HG02885 (cell line): Measurements from ENCODE around the gene ATP6V0B.

Experiments used
- ATAC-seq: cut with Tn5 transposase; IDR thresholded peaks from one replicate; pipeline ENCODE4 v1.9.1; 2021; ENCODE audit warnings: mild to moderate bottlenecking; ENCODE audit not compliant: unreplicated experiment, poor library complexity

Gene ATP6V0B

DNA sequence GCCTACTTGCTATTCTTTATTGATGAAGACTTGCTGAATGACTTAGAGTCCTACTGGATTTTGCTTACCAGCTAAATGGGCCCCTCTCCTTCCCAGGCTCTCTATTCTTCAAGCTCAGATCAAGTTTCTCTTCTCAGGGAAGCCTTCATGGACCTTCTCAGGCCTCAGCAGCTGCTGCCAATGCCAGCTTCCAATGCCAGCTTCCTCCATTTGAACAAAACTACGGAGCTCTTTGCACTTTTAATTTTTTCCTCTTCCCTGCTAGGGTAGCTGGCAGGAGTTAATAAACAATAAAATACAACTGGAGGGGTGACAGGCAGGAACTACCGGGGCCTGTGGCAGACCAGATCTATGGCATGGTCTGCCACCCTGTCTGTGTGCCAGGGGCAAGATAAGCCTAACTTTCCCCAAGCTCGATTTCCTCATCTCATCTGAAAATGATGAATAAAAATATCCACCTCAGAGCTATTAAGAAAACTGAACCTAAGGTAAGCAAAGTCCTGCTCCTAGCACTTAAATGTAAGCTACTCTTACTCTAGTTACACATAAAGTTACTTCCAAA lies 29.0 kb upstream of the ATP6V0B start:
- no peak for ATAC-seq

DNA sequence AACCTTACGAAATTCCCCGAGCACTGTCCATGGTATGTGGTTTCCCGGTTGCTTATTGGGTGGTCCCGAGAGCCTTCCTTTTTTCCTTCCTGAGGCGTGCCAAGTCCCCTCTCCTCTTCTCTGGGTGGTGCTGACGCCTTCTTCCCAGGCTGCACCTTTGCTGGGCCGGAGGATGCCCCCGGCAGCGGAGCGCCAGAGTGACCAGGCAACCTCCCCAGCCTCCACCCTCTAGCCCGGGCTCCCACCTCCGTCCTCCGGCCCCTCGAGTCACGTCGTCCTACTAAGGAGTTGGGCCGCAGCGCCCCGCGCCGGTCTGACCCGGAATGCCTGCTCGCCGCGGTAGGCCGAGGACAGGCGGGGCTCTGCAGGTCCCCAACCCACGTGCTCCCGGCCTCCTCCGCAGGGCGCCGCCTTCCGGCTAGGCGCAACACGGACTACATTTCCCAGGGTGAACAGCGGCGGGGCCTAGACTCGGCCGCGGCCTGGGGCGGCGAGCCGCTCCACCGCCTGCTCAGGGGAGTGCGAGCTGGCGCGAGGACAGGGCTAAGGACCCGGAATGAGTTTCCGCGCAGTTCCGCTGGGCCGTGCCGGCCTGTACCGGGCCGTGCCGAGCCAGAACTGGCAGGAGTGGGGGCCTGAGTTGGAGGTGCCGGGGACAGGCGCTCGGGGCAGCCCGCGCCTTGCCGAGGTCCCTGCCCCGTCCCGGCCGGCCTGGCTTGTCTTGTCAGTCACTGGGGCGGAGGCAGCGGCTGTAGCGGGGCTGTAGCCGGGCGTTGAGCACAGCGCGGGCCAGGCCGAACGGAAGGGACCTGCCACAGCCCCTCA lies 28.3 kb upstream of the ATP6V0B start, which contains the start of gene IPO13:
Gene IPO13, plus strand, starts transcription at position 715 of the 825 bp plus-strand sequence. CDS start 651 bp downstream, outside the sequence.
- ATAC-seq = peak; percentile 92

DNA sequence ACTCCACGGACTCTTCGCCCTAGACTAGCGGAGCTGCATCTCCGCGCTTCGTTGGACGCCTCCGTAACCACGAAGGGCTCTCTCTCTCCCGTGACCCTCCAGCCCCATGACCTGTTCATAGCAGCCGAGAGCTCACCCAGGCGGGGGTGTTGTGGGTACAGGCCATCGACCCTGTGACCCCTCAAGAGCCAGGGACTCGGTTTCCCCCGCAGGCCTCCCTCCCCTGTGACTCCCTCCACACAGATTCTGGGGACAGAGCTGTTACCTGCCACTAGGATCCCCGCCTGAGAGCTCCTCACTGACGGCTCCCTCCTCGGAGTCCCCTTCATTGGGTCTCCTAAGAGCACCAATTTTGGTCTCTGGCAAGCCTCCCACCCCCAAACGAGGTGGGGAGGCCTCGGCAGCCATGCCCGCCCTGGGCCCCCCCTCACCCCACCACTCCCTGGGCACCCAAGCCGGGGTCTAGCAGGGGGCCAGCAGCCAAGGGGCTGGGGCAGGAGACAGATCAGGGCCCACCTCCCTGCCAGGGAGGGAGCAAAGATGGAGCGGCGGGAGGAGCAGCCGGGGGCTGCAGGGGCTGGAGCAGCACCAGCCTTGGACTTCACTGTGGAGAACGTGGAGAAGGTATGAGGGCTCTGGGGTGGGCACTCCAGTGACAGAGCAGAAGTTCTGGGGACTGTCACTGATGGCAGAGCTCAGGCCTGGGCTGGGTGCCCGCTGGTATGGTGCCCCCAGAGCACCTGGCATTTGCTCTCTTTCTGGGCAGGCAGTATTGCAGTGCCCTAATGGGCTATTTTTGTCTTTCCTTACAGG lies 27.5 kb upstream of the ATP6V0B start:
- ATAC-seq = no peak

DNA sequence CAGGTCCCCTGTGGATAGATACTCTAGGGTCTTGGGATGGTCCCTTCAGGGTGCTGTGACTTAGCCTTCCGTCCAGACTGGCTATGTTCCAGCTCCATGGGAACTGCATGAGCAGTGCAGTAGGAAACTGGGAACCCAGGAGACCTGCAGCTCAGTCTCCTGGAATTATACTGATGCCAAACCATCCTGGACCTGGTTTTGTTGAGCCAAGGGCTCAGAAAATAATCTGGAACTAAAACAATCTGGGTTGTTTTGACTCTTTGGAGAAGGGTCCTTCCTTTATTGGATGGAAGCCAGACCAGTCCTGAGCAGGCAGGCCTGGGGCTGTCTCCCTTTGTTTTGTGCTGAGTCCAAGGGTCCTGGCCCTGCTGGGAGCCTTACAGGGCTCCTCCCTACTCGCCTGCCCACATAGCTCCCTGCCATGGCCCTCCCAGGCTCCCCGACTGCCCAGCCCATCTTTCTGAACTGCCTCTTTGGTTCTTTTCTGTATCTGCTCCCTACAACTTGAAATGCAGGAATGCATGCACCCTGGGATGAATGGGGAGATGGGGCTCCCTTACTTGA lies 26.8 kb upstream of the ATP6V0B start:
- no peak for ATAC-seq

DNA sequence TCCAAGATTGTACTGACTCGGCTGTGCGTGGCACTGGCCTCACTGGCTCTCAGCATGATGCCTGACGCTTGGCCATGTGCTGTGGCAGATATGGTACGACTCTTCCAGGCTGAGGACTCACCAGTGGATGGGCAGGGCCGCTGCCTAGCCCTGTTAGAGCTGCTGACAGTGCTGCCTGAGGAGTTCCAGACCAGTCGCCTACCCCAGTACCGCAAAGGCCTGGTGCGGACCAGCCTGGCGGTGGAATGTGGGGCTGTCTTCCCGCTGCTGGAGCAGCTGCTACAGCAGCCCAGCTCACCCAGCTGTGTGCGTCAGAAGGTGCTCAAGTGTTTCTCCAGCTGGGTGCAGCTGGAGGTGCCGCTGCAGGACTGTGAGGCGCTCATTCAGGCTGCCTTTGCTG lies 25.1 kb upstream of the ATP6V0B start:
- no peak for ATAC-seq

DNA sequence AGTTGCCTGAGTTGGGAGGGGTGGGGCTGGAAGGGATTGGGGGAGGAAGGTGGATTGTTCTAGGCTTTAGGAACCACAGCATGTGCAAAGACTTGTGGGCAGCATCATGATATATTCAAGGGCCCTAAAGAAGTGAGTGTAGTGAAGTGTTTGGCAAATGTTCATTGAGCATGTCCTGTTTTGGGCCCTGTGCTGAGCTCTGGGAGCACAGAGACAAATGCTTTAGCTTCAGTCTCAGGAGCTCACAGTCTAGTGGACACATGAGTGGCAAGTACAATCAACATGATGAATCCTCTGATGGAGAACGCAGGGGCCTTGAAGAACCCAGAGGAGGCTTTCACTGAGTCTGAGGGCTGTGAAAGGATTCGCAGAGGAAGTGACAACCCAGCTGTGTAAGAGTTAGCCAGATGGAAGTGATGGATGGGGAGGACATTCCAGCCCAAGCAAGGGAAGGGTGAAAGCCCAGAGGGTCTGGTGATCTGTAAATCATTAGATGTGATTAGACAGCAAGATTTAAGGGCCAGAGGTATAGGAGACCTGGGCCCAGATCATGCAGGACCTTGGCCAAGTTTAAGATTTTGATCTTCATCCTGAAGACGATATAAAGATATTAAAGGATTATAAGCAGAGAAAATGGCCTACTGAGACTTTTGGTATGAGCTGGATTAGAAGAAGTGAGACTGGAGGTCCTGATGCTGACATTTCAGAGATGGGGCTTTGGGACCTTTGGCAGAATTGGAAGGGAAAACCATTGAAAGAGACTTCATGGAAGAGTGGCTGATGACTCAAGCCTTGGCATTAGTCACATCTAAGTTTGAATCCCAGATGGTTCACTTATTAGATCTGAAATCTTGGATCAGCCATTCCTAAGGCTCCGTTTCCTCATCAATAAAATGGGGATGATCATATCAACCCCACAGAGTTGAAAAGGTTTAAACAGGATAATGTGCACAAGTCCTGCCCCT lies 23.5 kb upstream of the ATP6V0B start:
- no peak for ATAC-seq

DNA sequence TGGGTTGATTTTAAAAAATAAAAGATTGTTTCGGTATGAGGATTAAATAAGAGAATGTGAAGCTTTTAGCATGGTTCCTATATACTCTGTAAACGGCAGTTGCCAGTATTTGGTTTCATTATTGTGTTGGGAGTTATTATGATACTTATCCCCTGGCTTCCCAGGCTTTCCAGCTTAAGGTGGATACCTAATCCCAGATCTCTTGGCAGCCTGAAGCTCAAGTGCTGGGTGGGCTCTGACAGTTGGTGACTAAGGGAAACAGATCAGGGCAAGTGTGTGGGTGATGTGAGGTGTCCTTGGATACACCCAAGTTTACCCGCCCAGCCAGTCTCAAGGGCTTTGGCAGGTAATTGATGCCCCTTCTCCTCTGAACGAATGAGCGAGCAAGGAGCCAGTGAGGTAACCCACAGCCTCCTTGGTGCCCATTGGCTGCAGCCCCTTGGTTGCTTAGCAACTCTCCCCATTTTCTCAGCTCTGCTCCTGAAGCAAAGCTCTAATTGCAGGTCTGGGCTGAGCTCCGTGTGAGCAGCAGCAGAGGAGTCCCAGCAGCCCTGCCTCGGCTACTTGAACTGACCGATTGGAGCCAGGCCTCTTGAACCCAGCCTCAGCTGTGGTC lies 21.9 kb upstream of the ATP6V0B start:
- no peak for ATAC-seq

DNA sequence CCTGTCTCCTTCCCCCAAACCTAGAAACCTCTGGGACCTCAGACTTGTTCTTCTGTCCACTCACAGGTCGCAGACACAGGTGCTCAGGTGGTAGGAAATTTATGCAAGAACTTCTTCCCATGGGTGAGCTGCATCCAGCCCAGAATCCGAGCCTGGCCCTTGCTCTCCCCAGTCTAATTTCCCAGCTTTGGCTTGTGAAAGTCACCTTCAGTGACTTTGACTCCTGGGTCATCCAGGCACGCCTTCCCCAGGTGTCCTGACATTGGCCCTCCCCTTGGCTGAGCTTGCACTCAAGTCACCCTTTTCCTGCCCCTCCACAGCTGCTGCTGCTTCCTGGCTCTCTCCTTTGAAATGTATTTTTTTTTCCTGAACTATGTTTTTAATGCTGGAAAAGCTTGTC lies 21.4 kb upstream of the ATP6V0B start:
- no peak for ATAC-seq

DNA sequence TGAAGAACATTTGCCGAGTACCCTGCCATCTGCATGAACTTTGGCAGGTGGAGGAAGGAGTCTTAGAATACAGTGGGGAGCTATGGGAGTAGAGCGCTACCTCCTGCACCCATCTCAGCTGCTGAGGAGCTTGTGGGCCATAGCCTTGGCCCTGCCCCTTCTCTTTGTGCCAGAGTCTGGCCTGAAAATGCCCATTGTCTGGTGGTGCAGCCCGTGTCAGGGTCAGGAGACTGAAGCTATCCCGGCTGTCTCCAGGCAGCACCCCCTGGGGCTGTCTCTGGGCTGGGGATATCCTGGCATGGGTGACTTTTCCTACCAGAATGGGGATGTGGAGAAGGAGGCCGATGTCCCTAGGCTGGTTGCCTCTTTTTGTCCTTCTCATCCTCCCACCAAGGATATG lies 20.7 kb upstream of the ATP6V0B start:
- ATAC-seq = no peak

DNA sequence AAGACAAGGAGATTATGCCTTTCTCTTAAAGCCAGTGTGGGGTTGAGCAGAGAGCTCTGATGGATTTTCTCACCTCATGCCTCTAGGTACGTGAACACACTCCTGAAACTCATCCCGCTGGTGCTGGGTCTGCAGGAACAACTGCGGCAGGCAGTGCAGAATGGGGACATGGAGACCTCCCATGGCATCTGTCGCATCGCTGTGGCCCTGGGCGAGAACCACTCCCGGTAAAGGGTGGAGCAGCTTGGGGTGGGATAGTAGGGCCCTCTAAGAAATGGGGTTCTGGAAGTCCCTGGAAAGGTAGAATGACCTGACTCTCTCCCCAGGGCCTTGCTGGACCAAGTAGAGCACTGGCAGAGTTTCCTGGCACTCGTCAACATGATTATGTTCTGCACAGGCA lies 18.5 kb upstream of the ATP6V0B start:
- no peak for ATAC-seq

DNA sequence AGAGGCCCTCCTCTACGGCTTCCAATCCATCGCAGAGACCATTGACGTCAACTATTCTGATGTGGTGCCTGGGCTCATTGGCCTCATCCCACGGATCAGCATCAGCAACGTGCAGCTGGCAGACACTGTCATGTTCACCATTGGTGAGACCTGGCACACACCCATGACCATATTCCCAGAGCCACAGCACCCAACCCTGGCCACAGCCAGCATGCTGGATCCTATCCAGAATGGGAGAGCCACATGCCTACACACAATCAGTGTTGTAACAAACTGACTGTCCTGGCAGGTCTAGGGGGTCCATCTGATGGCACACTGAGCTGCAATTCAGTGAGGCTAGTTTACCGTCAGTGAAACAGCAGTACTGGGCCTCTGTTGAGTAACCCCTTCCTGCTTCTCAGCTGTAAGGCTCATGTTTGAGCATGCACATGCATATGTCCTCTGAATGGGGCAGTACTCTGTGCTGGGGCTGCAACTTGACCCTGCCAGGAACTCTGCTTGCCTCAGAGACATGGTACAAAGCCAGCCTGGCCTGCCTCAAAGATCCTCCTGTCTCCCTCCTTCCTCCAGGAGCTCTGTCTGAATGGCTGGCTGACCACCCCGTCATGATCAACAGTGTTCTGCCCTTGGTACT lies 17.2 kb upstream of the ATP6V0B start:
- ATAC-seq = no peak

DNA sequence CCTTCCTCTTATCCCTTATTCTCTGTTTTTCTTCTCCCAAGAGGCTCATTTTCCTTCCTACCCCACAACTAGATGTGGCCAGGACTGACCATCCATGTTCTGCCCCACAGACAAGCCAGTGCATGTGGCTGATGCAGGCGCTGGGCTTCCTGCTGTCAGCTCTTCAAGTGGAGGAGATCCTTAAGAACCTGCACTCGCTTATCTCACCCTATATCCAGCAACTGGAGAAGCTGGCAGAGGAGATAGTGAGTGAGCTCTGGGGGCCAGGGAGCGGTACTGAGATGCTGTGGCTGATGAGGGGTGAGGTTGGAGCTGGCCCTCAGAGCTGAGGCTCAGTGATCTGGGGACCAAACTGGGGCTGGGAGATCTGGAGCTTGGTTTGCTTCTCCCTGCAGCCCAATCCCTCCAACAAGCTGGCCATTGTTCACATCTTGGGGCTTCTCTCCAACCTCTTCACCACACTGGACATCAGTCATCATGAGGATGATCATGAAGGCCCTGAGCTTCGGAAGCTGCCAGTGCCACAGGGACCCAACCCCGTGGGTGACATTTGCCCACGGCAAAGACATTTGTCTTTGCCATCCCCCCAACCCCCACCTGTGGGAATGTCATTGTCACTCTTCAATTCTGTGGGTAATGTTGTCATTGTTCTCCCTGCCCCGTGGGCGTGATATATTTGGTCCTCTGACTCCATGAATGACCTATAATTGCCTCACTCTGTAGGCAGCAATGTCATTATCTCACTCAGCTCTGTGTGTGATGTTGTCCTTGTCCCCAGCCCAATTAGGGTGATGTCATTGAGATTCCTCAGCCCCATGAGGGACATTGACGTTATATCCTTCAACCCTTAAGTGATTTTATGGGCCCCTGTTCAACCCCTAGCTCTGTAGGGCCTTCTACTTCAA lies 16.2 kb upstream of the ATP6V0B start:
- no peak for ATAC-seq

DNA sequence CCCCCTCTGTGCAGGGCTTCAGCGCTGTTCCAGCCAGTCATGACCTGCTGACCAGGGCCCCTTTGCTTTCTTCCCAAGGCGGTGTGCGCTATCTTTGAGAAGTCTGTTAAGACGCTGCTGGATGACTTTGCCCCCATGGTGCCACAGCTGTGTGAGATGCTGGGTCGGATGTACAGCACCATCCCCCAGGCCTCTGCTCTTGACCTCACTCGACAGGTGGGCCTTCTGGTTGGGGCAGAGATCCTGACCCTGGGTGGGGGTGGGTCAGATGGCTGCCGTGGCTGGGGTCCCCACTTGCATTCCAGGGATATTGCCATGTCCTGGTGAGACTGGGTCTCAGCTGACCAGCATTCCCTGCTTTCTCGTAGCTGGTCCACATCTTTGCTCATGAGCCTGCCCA lies 14.0 kb upstream of the ATP6V0B start:
- ATAC-seq = no peak

DNA sequence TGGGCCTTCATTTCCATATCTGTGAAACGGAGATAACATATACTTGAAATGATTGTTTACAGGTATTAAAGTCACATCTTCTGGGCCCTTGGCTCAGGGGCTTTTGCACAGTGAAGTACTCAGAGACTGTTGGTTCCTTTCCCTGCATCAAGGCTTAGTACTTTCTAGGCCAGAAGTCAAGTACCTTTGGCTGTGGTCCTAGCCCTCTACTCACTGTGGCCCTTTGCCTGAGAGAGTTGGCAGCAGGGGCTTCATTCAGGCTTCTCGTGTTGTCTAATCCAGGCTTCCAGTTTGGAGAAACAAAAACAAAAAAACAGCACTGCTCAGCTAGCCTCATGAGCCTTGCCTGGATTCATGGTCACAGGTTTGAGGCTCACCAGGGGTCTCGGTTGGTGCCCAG lies 13.1 kb upstream of the ATP6V0B start:
- no peak for ATAC-seq

DNA sequence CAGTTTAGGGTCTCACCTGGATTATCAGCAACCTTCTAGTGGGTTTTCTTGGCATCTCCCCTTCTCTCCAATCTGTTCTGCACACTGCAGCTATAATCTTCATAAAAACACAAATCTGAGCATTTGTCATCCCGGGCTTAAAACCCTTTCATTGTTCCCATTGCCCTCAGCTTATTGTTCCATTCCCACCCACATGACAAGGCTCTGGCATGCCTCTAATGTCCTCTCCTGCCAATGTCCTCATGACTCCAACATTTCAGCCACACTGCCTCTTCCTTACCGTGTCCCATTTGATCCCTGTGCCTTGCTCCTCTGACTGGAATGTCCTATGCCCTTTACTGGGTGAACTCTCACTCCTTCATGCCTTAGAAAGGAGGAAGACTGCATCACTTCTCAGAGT lies 12.4 kb upstream of the ATP6V0B start:
- no peak for ATAC-seq

DNA sequence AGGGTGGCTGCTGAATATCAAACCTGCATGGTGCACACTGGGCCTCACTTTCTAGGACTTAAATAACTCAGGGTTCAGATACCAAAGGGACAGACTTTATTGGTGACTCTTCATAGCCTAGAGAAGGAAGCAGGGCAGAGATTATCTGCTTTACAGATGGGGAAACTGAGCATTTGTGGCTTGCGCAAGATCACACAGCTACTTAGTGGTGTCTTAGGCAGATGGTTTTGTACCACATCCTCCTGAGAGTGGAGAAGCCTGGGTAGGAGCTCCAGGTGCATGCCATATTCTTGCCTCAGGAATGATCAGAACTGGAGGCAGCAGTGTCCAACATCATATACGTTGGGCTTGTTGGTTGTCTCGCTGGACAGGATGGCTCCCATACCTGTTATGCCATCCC lies 11.8 kb upstream of the ATP6V0B start:
- ATAC-seq = no peak

DNA sequence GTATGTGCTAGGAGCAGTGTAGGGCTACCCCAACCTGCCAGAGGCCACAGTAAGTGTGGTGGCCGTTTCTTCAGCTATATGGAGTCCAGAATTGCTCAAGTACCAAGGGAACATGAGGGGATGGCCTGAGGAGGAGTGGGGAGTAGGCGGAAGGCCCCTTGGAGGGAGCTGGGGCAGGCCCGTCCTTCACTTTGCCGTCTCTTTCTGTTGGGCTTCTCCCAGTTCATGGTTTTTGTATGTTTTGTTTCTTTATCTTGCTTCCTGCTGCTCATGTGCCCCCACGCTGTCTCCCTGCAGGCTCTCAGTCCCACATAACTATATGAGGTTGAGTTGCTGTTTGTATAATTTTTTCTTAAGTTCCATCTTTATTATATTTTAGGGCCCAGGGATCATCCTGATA lies 10.9 kb upstream of the ATP6V0B start:
- ATAC-seq = no peak

DNA sequence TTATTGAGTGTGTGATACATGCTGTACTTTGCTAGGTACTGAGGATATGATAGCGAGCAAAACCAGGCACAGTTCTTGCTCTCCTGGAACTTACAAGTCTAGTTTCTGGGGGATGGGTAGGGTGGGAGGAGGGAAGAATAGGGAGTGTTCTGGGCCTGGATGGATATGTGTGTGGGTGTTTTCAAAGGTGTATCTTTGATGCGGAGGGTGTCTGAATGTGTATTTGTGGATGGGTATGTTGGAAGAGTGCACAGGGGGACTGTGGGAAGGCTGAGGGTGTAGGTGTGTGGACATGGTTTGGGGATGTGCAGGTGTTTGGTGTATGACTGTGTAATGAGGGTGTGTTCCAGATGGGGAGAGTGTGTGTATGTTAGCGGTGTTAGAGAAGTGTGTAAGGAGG lies 9.4 kb upstream of the ATP6V0B start:
- no peak for ATAC-seq
